ENCODE data around the gene ZEB2. TPM values are rescaled to one million over a fixed set of nuclear protein-coding genes. Genes with fewer than 3 reads are reported as not detected.

The ZEB2 gene
- total and polyA plus RNA-seq, 2 of the 8 experiments (the other 6 are each of a cell fraction or from before 2014, with no cell fraction given): 0.38 TPM; not detected in 1

GRCh38 chr2:144438801-144439631 lies 80.9 kb downstream of the ZEB2 start (continued):
- TF ChIP-seq TAF1 (IDR thresholded peaks at IDR 0.05; ENCODE audit: low read depth, low read length) (no peak), SP1 (IDR thresholded peaks at IDR 0.05; ENCODE audit: low read depth, low read length) (no peak), FOSL1 (IDR thresholded peaks at IDR 0.05; ENCODE audit: insufficient read depth, low read depth, low read length) (no peak), TEAD4 (IDR thresholded peaks at IDR 0.05; ENCODE audit: low read depth, low read length) (no peak), JUN (IDR thresholded peaks at IDR 0.05; ENCODE audit: low read depth, low read length) (no peak), SUZ12 (IDR thresholded peaks at IDR 0.05; ENCODE audit: low read length) (no peak), CBX5 (IDR thresholded peaks at IDR 0.05; ENCODE audit: low read depth, low read length) (no peak), POLR2A (IDR thresholded peaks at IDR 0.05; ENCODE audit: control extremely low read depth in 1 of 2, low read depth in 2 of 2, low read length in 2 of 2) (no peak)
